Keratinocyte (primary cell): ENCODE results near the gene TMOD3. TPM values are rescaled to one million over a fixed set of nuclear protein-coding genes. Genes with fewer than 3 reads are reported as not detected.

ENCODE experiments used
- DNase-seq: peaks from one replicate; pipeline ENCODE4 v3.0.0-alpha.2; 2011; ENCODE audit warnings: low read depth, missing footprints, low spot score
- FAIRE-seq: peaks from 2 replicates; lab custom pipeline; 2011; peaks lifted over from hg19 to GRCh38; lab: Jason Lieb, UNC
- H2AFZ ChIP-seq: 2 replicates; pipeline ENCODE4 v1.6.0; 2012; ENCODE audit warnings: low read length, control low read depth, inconsistent platforms; ENCODE audit not compliant: control insufficient read depth
- H3K27ac ChIP-seq: 2 replicates; pipeline ENCODE4 v1.5.1; 2011; ENCODE audit warnings: low read length; ENCODE audit not compliant: control insufficient read depth, insufficient read depth
- H3K27me3 ChIP-seq: 3 replicates; pipeline ENCODE4 v1.6.0; 2011; ENCODE audit warnings: low read length; ENCODE audit not compliant: control insufficient read depth, insufficient read depth; ENCODE audit errors: extremely low read depth
- H3K36me3 ChIP-seq, 2 experiments: 2 replicates in 1 of 2; 3 replicates in 1 of 2; pipeline ENCODE4 v1.5.1; 2011; ENCODE audit warnings: low read length in 2 of 2, mild to moderate bottlenecking in 1 of 2; ENCODE audit not compliant: control insufficient read depth in 2 of 2, insufficient read depth in 2 of 2; ENCODE audit errors: extremely low read depth in 1 of 2
- H3K4me1 ChIP-seq: 3 replicates; pipeline ENCODE4 v1.5.1; 2011; ENCODE audit warnings: low read length; ENCODE audit not compliant: control insufficient read depth, insufficient read depth; ENCODE audit errors: extremely low read depth
- H3K4me2 ChIP-seq: 3 replicates; pipeline ENCODE4 v1.6.0; 2011; ENCODE audit warnings: low read depth, low read length; ENCODE audit not compliant: control insufficient read depth, insufficient read depth; ENCODE audit errors: extremely low read depth
- H3K4me3 ChIP-seq, 3 experiments: fragments of 200-600 bp in 1 of 3; sonication (generic) in 1 of 3; 2 replicates in 2 of 3; 3 replicates in 1 of 3; pipeline ENCODE4 v1.5.1; 2011 to 2016; ENCODE audit warnings: low read length in 3 of 3, mild to moderate bottlenecking in 3 of 3, control low read depth in 2 of 3, inconsistent platforms in 1 of 3, low read depth in 1 of 3, mixed read lengths in 1 of 3, mixed run types in 1 of 3, moderate library complexity in 1 of 3; ENCODE audit not compliant: control insufficient read depth in 2 of 3, insufficient read depth in 2 of 3; ENCODE audit errors: extremely low read depth in 1 of 3
- H3K79me2 ChIP-seq: 2 replicates; pipeline ENCODE4 v1.6.0; 2012; ENCODE audit warnings: low read length; ENCODE audit not compliant: control insufficient read depth, insufficient read depth
- H3K9ac ChIP-seq: 3 replicates; pipeline ENCODE4 v1.6.0; 2011; ENCODE audit warnings: low read length; ENCODE audit not compliant: control insufficient read depth, insufficient read depth; ENCODE audit errors: extremely low read depth
- H3K9me1 ChIP-seq: 3 replicates; pipeline ENCODE4 v1.6.0; 2011; ENCODE audit warnings: low read length; ENCODE audit not compliant: control insufficient read depth, insufficient read depth; ENCODE audit errors: extremely low read depth
- H3K9me3 ChIP-seq: 2 replicates; pipeline ENCODE4 v1.5.1; 2012; ENCODE audit warnings: low read depth, low read length; ENCODE audit not compliant: control insufficient read depth
- H4K20me1 ChIP-seq: 3 replicates; pipeline ENCODE4 v1.6.0; 2011; ENCODE audit warnings: low read length; ENCODE audit not compliant: control insufficient read depth, insufficient read depth; ENCODE audit errors: extremely low read depth
- CTCF ChIP-seq, 3 experiments: IDR thresholded peaks in 1 of 3; conservative IDR thresholded peaks in 1 of 3; optimal IDR thresholded peaks in 1 of 3; 2 replicates in 2 of 3; 3 replicates in 1 of 3; pipeline versions ENCODE3 to v1.5.1; 2011; ENCODE audit warnings: low read length in 3 of 3, mild to moderate bottlenecking in 3 of 3, moderate library complexity in 2 of 3, control low read depth in 1 of 3, inconsistent platforms in 1 of 3; ENCODE audit not compliant: insufficient read depth in 2 of 3; ENCODE audit errors: extremely low read depth in 1 of 3
- EZH2 ChIP-seq: IDR thresholded peaks from one replicate; pipeline ENCODE4 v1.6.1; 2012; ENCODE audit warnings: inconsistent platforms, mild to moderate bottlenecking, low read length, moderate library complexity
- dilution Hi-C: fragments of 300-500 bp; cut with MboI; formaldehyde crosslinking; loops from one replicate; pipeline ENCODE4 v1.7.0; 2020; ENCODE audit warnings: low sequenced_read_pairs; ENCODE audit not compliant: extremely low pct_ligation_motif_present
- polyA plus RNA-seq, 5 experiments: library from polyadenylated mRNA; depleted of rRNA in 3 of 5; stranded (reverse) in 3 of 5; stranded (forward) in 1 of 5; unstranded in 1 of 5; fragments of >200 nt; gene quantifications; 1 replicate in 1 of 5; 2 replicates in 3 of 5; 3 replicates in 1 of 5; pipeline versions ENCODE4 v1.2.1 to v1.2.3, GENCODE V29; 2011 to 2012; ENCODE audit warnings: missing spikeins in 2 of 5, low read depth in 1 of 5, low replicate concordance in 1 of 5

Gene TMOD3
- polyA plus RNA-seq, 1 donor (not counting 4 experiments of a cell fraction or from before 2014, with no cell fraction given), result 100 TPM

- H3K27me3 ChIP-seq, result no peaks in the 10 kb centered on the region
- H3K9ac ChIP-seq, result no peak overlapping the region
- no peak for TF ChIP-seq EZH2
- TF ChIP-seq CTCF (optimal IDR thresholded peaks at IDR 0.05 in 1 of 3, IDR thresholded peaks at IDR 0.05 in 1 of 3, conservative IDR thresholded peaks at IDR 0.05 in 1 of 3; ENCODE audit: extremely low read depth in 1 of 3, insufficient read depth in 2 of 3, low read length in 3 of 3), result no peak
- H3K4me2 ChIP-seq, result no peak overlapping the region
- no peak overlapping the region for H3K4me3 ChIP-seq
- peaks cover 33% of the 10 kb centered on the region for H3K4me1 ChIP-seq
- H3K79me2 ChIP-seq, result peaks cover 99% of the 10 kb centered on the region
- dilution Hi-C loops, result no loop called here
- peaks cover 2% of the 10 kb centered on the region for H3K9me1 ChIP-seq
- DNase-seq (no peak), FAIRE-seq (no peak)
- no peak overlapping the region for H2AFZ ChIP-seq
- no peaks in the 10 kb centered on the region for H3K9me3 ChIP-seq
- H4K20me1 ChIP-seq, result peaks cover 26% of the 10 kb centered on the region
- H3K36me3 ChIP-seq, result peaks cover under 1 to 9% of the 10 kb centered on the region in 2 experiments
- H3K27ac ChIP-seq, result no peak overlapping the region
These were observed 27.4 kb downstream of the TMOD3 start for GRCh38 chr15:51856714-51857380.

- dilution Hi-C loops, result no loop called here
- no peak for DNase-seq
These were observed 32.3 kb downstream of the TMOD3 start for GRCh38 chr15:51861557-51862359.

More at GRCh38 chr15:51861557-51862359, 32.3 kb downstream of the TMOD3 start:
- no peak overlapping the region for H2AFZ ChIP-seq
- H3K27me3 ChIP-seq, result no peaks in the 10 kb centered on the region
- H3K9me3 ChIP-seq, result no peaks in the 10 kb centered on the region
- H3K79me2 ChIP-seq, result peaks cover 88% of the 10 kb centered on the region
- H3K9ac ChIP-seq, result no peak overlapping the region
- TF ChIP-seq EZH2 (no peak), CTCF (optimal IDR thresholded peaks at IDR 0.05 in 1 of 3, IDR thresholded peaks at IDR 0.05 in 1 of 3, conservative IDR thresholded peaks at IDR 0.05 in 1 of 3; ENCODE audit: extremely low read depth in 1 of 3, insufficient read depth in 2 of 3, low read length in 3 of 3) (no peak)
- no peak overlapping the region for H3K4me2 ChIP-seq
- H3K4me3 ChIP-seq, result no peak overlapping the region
- peaks cover 61% of the 10 kb centered on the region for H3K4me1 ChIP-seq
- FAIRE-seq, result no peak
- H3K27ac ChIP-seq, result peak overlapping the region; percentile 45
- peaks cover 9 to 28% of the 10 kb centered on the region in 2 experiments for H3K36me3 ChIP-seq
- peaks cover 14% of the 10 kb centered on the region for H4K20me1 ChIP-seq
- H3K9me1 ChIP-seq, result peaks cover 2% of the 10 kb centered on the region
